ENCODE measurements around the gene TRIM14.

DNA sequence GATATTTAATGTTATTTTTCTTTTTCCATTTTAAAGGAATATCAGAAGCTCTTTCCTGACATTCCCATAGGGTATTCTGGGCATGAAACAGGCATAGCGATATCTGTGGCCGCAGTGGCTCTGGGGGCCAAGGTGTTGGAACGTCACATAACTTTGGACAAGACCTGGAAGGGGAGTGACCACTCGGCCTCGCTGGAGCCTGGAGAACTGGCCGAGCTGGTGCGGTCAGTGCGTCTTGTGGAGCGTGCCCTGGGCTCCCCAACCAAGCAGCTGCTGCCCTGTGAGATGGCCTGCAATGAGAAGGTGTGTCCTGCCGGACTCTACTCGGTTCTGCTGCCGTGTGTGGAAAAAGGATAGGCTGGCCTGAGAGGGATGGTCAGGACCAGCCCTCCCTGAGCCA is 38.2 kb downstream of the TRIM14 start:
- no peak for TF ChIP-seq SP1 (IDR thresholded peaks at IDR 0.05)
- no peak for TF ChIP-seq ARNT (IDR thresholded peaks at IDR 0.05)
- TF ChIP-seq NFRKB (IDR thresholded peaks at IDR 0.05) = no peak
- no peak for TF ChIP-seq HDGF (IDR thresholded peaks at IDR 0.05; ENCODE audit: borderline replicate concordance)
- TF ChIP-seq, protein P1, sequence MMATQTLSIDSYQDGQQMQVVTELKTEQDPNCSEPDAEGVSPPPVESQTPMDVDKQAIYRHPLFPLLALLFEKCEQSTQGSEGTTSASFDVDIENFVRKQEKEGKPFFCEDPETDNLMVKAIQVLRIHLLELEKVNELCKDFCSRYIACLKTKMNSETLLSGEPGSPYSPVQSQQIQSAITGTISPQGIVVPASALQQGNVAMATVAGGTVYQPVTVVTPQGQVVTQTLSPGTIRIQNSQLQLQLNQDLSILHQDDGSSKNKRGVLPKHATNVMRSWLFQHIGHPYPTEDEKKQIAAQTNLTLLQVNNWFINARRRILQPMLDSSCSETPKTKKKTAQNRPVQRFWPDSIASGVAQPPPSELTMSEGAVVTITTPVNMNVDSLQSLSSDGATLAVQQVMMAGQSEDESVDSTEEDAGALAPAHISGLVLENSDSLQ (IDR thresholded peaks at IDR 0.05) = no peak
- no peak for TF ChIP-seq FOXM1 (IDR thresholded peaks at IDR 0.05; ENCODE audit: borderline replicate concordance)
- TF ChIP-seq BHLHE40 (IDR thresholded peaks at IDR 0.05; ENCODE audit: borderline replicate concordance) = no peak
- no peak for TF ChIP-seq ELF4 (IDR thresholded peaks at IDR 0.05)
- no peak for TF ChIP-seq SUZ12 (IDR thresholded peaks at IDR 0.05)
- no peak for TF ChIP-seq FOXK2 (IDR thresholded peaks at IDR 0.05)
- TF ChIP-seq ZNF384 (IDR thresholded peaks at IDR 0.05) = no peak
- no peak for TF ChIP-seq TARDBP (IDR thresholded peaks at IDR 0.05)

Measured in HEK293T (cell line).